Measurements from ENCODE around the gene TDP2.
"Not testable (repeated sequence)": the region's sequence is repeated elsewhere in the genome, so short reads cannot be mapped to it uniquely, and the experiment has no call there.

The TDP2 gene

DNA sequence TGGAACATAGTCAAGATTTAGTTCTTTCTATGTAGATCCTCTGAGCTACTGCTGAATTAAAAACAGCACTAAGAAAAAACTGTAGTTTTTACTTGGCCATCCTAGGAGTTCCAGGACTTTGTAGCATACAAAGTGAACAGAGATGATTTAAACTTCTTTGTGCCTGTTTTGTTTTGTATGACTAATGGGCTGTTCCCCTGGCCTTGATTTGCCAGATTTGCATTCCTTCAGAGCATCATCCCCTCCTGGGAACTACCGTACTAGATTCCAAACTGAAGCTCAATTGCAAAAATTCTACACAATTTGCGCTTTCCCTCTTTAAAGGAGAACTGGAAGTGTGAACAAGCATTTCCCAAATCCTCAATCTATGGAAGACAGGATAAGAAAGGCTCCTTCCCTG, 23.3 kb upstream of the TDP2 start:
- DNase-seq (ENCODE audit: extremely low read depth, insufficient read length), result no peak
- no peaks in the 10 kb centered on the region for H3K36me3 ChIP-seq (ENCODE audit: control insufficient read depth, insufficient read depth, low read length)
- TF ChIP-seq, protein P1, sequence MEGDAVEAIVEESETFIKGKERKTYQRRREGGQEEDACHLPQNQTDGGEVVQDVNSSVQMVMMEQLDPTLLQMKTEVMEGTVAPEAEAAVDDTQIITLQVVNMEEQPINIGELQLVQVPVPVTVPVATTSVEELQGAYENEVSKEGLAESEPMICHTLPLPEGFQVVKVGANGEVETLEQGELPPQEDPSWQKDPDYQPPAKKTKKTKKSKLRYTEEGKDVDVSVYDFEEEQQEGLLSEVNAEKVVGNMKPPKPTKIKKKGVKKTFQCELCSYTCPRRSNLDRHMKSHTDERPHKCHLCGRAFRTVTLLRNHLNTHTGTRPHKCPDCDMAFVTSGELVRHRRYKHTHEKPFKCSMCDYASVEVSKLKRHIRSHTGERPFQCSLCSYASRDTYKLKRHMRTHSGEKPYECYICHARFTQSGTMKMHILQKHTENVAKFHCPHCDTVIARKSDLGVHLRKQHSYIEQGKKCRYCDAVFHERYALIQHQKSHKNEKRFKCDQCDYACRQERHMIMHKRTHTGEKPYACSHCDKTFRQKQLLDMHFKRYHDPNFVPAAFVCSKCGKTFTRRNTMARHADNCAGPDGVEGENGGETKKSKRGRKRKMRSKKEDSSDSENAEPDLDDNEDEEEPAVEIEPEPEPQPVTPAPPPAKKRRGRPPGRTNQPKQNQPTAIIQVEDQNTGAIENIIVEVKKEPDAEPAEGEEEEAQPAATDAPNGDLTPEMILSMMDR (IDR thresholded peaks at IDR 0.05; ENCODE audit: insufficient read depth, low read length, poor library complexity, severe bottlenecking), result no peak
- H3K27me3 ChIP-seq (replicated peaks; ENCODE audit: control insufficient read depth, insufficient read depth, low read length), result no peaks in the 10 kb centered on the region
- H3K4me3 ChIP-seq (replicated peaks; ENCODE audit: low read depth, low read length), result no peak overlapping the region

DNA sequence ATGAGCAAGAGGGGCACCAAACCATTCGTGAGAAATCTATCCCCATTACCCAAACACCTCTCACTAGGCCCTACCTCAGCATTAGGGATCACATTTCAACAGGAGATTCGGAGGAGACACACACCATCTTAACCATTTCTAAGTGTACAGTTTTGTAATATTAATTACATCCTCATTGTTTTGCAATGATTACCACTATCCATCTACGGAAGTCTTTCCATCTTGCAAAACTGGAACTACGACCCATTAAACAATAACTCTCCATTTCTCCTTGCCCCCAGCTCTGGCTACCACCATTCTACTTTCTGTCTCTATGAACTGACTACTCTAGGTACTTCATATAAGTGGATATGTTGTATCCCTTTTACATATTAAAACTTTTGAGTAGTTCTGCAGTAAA, 20.2 kb upstream of the TDP2 start:
- Histone ChIP-seq H3K36me3 (ENCODE audit: control insufficient read depth, insufficient read depth, low read length) (no peaks in the 10 kb centered on the region), H3K27me3 (replicated peaks; ENCODE audit: control insufficient read depth, insufficient read depth, low read length) (no peaks in the 10 kb centered on the region), H3K4me3 (replicated peaks; ENCODE audit: low read depth, low read length) (no peak overlapping the region)
- TF ChIP-seq, protein P1 (IDR thresholded peaks at IDR 0.05; ENCODE audit: insufficient read depth, low read length, poor library complexity, severe bottlenecking), result no peak
- DNase-seq (ENCODE audit: extremely low read depth, insufficient read length), result no peak

DNA sequence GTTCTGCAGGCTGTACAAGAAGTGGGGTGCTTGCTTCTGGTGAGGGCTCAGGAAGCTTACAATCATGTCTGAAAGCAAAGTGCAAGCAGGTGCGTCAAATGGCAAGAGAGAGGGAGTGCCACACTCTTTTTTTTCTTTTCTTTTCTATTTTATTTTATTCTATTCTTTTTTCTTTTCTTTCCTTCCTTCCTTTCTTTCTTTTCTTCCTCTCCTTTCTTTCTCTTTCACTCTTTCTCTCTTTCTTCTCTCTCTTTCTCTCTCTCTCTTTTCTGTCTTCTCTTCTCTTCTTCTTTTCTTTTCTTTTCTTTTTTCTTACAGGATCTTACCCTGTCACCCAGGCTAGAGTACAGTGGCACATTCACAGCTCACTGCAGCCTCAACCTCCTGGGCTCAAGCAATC, 19.7 kb upstream of the TDP2 start:
- Histone ChIP-seq H3K27me3 (replicated peaks; ENCODE audit: control insufficient read depth, insufficient read depth, low read length) (no peaks in the 10 kb centered on the region), H3K4me3 (replicated peaks; ENCODE audit: low read depth, low read length) (no peak overlapping the region), H3K36me3 (ENCODE audit: control insufficient read depth, insufficient read depth, low read length) (no peaks in the 10 kb centered on the region)
- TF ChIP-seq, protein P1 (IDR thresholded peaks at IDR 0.05; ENCODE audit: insufficient read depth, low read length, poor library complexity, severe bottlenecking), result no peak
- DNase-seq (ENCODE audit: extremely low read depth, insufficient read length), result no peak

DNA sequence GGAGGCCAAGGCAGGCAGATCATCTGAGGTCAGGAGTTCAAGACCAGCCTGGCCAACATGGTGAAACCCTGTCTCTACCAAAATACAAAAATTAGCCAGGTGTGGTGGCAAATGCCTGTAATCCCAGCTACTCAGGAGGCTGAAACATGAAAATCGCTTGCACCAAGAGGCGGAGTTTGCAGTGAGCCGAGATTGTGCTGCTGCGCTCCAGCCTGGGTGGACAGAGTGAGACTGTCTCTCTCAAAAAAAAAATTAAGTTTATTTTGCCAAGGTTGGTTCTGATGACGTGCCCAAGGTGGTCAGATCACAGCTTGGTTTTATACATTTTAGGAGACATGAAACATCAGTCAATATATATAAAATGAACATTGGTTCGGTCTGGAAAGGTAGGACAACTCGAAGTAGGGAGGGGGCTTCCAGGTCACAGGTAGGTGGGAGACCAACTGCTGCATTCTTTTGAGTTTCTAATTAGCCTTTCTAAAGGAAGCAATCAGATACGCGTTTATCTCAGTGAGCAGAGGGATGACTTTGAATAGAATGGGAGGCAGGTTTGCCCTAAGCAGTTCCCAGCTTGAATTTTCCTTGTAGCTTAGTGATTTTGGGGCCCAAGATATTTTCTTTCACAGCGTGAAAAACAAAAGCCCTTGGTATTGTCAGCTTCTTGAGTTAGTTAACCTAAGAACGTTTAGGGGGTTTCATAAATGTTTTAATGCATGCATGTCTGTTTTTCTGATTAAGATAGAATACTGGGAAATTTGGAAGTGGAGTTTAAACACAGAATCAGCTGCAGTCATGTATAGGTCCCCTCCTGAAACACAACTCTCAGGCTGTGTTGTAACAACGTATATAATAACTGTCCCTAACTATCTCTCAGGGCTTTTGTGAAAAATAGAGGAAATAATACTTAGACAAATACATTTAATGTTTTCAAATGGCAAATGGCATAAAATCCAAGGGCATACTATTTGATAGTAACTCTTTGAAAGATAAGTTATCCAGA, 16.9 kb upstream of the TDP2 start:
- H3K4me3 ChIP-seq (replicated peaks; ENCODE audit: low read depth, low read length), result no peak overlapping the region
- DNase-seq (ENCODE audit: extremely low read depth, insufficient read length), result no peak
- H3K36me3 ChIP-seq (ENCODE audit: control insufficient read depth, insufficient read depth, low read length), result no peaks in the 10 kb centered on the region

DNA sequence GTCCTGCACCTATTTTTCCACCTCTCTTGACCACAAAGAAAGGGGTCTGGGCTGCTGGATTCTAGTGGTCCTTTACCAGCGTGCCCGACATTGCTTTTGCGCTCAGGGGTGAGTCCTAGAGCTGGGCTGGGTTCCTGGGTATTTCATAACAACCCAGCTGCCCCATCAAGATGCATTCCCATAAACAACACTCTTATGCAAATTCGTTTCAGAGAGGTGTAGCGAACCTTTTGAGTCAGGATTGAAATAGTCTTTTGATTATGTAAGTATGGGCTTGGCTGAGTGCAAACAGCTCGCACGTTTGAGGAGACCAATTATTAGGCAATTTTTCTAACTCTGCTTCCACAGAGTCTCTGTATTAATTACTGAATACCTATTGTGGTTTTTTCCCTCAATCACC, 13.9 kb upstream of the TDP2 start:
- H3K27me3 ChIP-seq (replicated peaks; ENCODE audit: control insufficient read depth, insufficient read depth, low read length), result no peaks in the 10 kb centered on the region
- no peak for DNase-seq (ENCODE audit: extremely low read depth, insufficient read length)
- no peak overlapping the region for H3K4me3 ChIP-seq (replicated peaks; ENCODE audit: low read depth, low read length)
- no peaks in the 10 kb centered on the region for H3K36me3 ChIP-seq (ENCODE audit: control insufficient read depth, insufficient read depth, low read length)
- TF ChIP-seq, protein P1 (IDR thresholded peaks at IDR 0.05; ENCODE audit: insufficient read depth, low read length, poor library complexity, severe bottlenecking), result no peak

More for the DNA sequence above, 16.9 kb upstream of the TDP2 start:
- H3K27me3 ChIP-seq (replicated peaks; ENCODE audit: control insufficient read depth, insufficient read depth, low read length), result no peaks in the 10 kb centered on the region
- TF ChIP-seq, protein P1 (IDR thresholded peaks at IDR 0.05; ENCODE audit: insufficient read depth, low read length, poor library complexity, severe bottlenecking), result no peak

DNA sequence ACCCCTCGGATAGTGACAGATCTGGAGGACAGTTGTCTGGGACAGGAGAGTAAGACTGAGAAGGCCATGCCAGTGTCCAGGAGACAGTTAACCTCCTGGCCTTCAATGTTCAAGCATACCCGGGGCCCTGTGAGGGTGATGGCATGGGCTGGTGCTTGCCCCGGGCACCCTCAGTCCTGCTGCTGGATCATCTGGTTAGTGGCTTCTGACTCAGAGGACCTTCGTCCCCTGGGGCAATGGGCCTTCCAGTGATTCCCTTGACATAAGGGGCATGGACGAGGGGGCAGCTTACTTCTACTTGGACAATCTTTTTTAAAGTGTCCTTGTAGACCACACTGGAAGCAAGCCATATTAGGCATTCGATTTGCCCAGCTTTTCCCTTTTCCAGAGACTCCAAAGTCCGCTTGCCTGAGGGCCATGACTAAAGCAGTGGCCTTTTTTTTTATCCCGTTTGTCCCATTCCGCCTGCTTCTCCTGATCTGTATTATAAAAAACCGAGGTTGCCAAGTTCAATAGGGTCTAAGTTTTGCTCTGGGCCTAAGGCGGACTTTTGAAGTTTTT, 12.2 kb upstream of the TDP2 start:
- DNase-seq (ENCODE audit: extremely low read depth, insufficient read length); H3K27me3 ChIP-seq (replicated peaks; ENCODE audit: control insufficient read depth, insufficient read depth, low read length); H3K36me3 ChIP-seq (ENCODE audit: control insufficient read depth, insufficient read depth, low read length); H3K4me3 ChIP-seq (replicated peaks; ENCODE audit: low read depth, low read length): not testable (repeated sequence)

Data from GM06990 (cell line).